Activated gamma-delta T cell treated with Interleukin-2 at 50 U/mL for 16 hours (primary cell): ENCODE data around the gene IGFBP7.

Experiments
- DNase-seq: peaks from one replicate; pipeline ENCODE4 v3.0.0-alpha.2; 2020

The IGFBP7 gene

GRCh38 chr4:57109847-57110639, at the start of gene IGFBP7:
Gene IGFBP7 (minus strand): TSS chr4:57110385. CDS start chr4:57110351, 34 bp downstream.
- no peak for DNase-seq

- DNase-seq, result no peak
Observed at GRCh38 chr4:57159866-57160265, 49.7 kb upstream of the IGFBP7 start.

GRCh38 chr4:57158762-57159161, 48.6 kb upstream of the IGFBP7 start:
- no peak for DNase-seq

GRCh38 chr4:57158221-57158620, 48.0 kb upstream of the IGFBP7 start:
- DNase-seq, result no peak

GRCh38 chr4:57157596-57158137, 47.5 kb upstream of the IGFBP7 start:
- no peak for DNase-seq

- DNase-seq, result no peak
Observed at GRCh38 chr4:57156242-57156990, 46.2 kb upstream of the IGFBP7 start.

GRCh38 chr4:57154926-57155325, 44.7 kb upstream of the IGFBP7 start:
- DNase-seq, result no peak

- DNase-seq, result no peak
Observed at GRCh38 chr4:57154191-57154590, 44.0 kb upstream of the IGFBP7 start.

GRCh38 chr4:57153207-57153606, 43.0 kb upstream of the IGFBP7 start:
- no peak for DNase-seq

GRCh38 chr4:57151481-57151880, 41.3 kb upstream of the IGFBP7 start:
- DNase-seq, result no peak

GRCh38 chr4:57149833-57150232, 39.6 kb upstream of the IGFBP7 start:
- no peak for DNase-seq

- no peak for DNase-seq
Observed at GRCh38 chr4:57148831-57149505, 38.8 kb upstream of the IGFBP7 start.

GRCh38 chr4:57148177-57148576, 38.0 kb upstream of the IGFBP7 start:
- no peak for DNase-seq

GRCh38 chr4:57147335-57148060, 37.3 kb upstream of the IGFBP7 start:
- DNase-seq, result no peak

GRCh38 chr4:57146444-57146843, 36.3 kb upstream of the IGFBP7 start:
- DNase-seq, result no peak

GRCh38 chr4:57144466-57144865, 34.3 kb upstream of the IGFBP7 start:
- no peak for DNase-seq

GRCh38 chr4:57139783-57140182, 29.6 kb upstream of the IGFBP7 start:
- DNase-seq, result no peak

GRCh38 chr4:57137261-57137660, 27.1 kb upstream of the IGFBP7 start:
- no peak for DNase-seq

GRCh38 chr4:57136281-57136680, 26.1 kb upstream of the IGFBP7 start:
- DNase-seq, result no peak

GRCh38 chr4:57132743-57133137, 22.6 kb upstream of the IGFBP7 start:
- no peak for DNase-seq

- DNase-seq, result no peak
Observed at GRCh38 chr4:57131849-57132742, 21.9 kb upstream of the IGFBP7 start.

GRCh38 chr4:57129477-57129876, 19.3 kb upstream of the IGFBP7 start:
- no peak for DNase-seq
